Measurements from ENCODE around the gene SCO2.

The SCO2 gene

DNA sequence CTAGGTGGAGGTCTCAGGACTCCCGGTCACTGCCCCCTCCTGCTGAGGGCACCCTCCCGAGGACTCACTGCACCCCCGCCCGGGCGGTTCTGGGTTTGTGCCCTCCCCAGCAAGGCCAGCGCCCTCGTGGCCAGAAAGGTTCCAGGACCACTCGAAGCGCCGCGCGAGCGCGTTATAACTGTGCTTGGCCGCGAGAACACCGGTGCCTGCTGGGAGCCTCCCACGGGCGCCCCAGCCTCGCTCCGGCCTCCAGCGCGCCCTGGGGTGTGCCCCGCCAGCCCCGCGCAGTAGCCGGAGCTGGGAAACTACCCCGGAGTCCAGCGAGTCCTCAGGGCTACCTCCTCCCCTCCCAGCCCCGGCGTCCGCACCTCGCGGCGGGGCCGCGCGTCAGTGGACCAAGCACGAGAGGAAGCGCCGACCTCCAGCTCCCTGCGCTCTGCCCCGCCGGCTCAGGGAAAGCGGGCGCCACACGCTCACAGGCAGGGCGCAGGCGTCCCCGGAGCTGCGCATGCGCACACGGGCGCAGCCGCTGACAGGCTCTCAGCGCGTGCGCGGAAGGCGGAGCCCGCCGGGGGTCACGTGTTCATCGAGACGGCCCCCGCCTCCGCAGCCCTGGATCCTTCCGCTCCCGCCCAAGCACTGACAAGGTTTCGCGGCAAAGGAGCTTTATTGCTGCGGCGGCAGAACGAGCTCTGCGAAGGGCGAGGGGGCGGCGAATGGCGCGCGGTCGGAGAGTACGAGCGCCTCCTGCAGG lies at the start of gene SCO2:
TSS of gene SCO2 (minus strand) at position 495 of the 754 bp plus-strand sequence. CDS start 1,187 bp downstream, outside the sequence.
- DNase-seq = peak; percentile 99

- no peak for DNase-seq
These were observed 49.0 kb upstream of the SCO2 start for GRCh38 chr22:50574383-50574755.

- no peak for DNase-seq
These were observed 48.3 kb upstream of the SCO2 start for GRCh38 chr22:50573491-50574382.

DNA sequence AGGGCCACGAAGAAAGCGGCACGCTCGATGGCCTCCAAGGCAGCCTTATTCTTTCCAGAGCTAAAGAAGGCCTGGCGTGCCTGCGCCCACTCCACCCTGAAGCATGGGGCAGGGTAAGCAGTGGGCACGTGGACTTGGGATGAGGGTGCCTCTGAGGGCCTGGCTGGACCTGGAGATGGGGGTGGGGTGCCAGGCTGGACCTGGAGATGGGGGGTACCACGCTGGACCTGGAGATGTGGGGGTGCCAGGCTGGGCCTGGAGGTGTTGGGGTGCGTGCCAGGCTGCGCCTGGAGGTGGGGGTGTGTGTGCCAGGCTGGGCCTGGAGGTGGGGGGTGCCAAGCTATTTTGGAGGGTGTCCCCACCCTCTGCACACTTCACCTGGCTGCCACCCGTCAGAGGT lies 47.6 kb upstream of the SCO2 start:
- no peak for DNase-seq

GRCh38 chr22:50571264-50572175 lies 46.1 kb upstream of the SCO2 start:
- DNase-seq = no peak

- no peak for DNase-seq
These were observed 45.5 kb upstream of the SCO2 start for GRCh38 chr22:50570861-50571260.

- no peak for DNase-seq
These were observed 44.6 kb upstream of the SCO2 start for GRCh38 chr22:50569896-50570535.

GRCh38 chr22:50569041-50569459 lies 43.7 kb upstream of the SCO2 start:
- DNase-seq = no peak

- no peak for DNase-seq
These were observed 43.2 kb upstream of the SCO2 start for GRCh38 chr22:50568626-50569025.

DNA sequence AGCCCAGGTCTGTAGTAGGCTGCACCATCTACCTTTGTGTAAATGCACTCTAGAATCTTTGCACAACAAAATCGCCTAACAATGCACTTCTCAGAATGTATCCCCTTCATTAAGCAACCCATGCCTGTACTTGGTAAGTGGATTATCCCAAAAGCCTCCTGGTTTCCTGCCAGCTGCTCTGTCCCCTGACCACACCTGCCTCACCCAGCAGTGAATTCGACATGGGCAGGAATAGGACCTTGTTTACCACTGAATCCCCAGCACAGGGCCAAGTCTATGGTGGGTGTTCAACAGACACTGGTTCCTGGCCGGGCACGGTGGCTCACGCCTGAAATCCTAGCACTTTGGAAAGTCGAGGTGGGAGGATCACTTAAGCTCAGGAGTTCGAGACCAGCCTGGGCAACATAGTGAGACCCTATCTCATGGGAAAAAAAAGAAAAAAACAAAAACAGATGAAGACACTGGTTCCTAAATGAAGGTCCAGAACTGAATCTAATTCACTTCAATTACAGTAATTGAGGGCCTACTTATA lies 42.4 kb upstream of the SCO2 start:
- no peak for DNase-seq

- no peak for DNase-seq
These were observed 38.9 kb upstream of the SCO2 start for GRCh38 chr22:50564289-50564688.

DNA sequence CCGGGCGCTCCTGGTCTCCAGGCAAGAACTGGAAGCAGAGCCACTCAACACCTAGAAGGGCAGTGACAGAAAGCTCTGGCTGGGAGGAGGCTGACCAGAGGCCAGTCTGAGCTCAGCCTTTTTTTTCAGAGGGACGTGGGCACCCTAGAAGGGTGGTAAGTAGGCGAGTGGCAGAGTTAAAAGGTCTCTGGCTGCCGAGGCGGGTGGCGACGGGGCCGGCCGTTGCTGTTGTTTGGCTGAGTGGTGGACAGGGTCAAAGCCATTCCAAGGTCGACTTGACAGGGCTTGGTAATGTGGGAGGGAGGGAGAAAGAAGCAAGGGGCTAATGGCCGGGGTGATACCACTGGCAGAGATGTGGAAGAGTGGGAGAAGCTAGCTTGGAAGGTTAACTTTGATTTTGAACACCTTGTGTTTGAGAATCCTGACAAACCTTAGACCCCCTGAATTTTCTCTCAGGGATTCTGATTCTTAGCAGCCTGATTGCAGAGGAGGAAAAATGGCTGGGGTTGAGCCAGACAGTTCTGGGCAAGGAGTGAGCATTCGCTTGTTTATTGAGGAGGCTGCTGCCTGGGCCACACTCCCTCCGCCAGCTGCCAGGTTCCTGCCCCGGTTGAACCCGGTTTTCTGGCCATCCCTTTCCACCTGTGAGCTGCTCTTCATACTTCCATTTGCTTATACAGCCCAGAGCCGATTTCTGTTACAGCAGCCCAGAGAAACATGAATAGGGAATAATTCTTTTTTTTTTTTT lies 38.2 kb upstream of the SCO2 start:
- DNase-seq = no peak

- DNase-seq = peak; percentile 99
These were observed 37.4 kb upstream of the SCO2 start, which contains the start of gene SYCE3 for GRCh38 chr22:50562523-50563412. TSS of gene SYCE3 (minus strand) at chr22:50562919. CDS start at chr22:50556405, 6,514 bp downstream.

GRCh38 chr22:50561401-50562358 lies 36.3 kb upstream of the SCO2 start:
- no peak for DNase-seq

- DNase-seq = no peak
These were observed 34.6 kb upstream of the SCO2 start for GRCh38 chr22:50560034-50560433.

GRCh38 chr22:50556703-50557102 lies 31.3 kb upstream of the SCO2 start:
- no peak for DNase-seq

- no peak for DNase-seq
These were observed 27.9 kb upstream of the SCO2 start for GRCh38 chr22:50553310-50553709.

DNA sequence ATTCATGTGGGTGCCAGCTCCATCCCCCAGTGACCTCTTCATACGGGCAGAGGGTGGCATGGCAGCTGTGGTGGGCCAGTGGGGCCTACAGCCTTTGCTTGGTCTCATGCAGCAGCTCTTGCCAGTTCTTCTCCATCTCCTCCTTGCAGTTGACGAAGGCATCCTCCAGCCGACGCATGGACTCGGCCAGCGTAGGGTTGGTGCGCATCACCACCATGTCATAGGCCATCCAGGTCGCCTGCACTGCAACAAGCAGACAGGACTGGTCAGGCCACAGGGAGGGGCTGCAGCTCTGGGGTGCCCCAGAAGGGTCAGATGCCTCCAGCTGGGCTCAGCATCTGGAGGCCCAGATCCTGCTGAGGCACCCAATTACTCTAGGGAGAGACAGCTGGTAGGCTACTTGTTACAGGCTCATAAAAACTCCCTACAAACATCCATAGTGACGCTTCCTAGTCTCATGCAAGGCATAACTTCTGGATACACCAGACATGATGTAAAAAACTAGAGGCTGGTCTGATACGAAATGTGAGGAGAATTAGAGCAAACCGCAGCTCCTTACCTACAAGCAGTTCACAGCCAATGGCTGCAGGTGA lies 25.9 kb upstream of the SCO2 start:
- DNase-seq = no peak

DNA sequence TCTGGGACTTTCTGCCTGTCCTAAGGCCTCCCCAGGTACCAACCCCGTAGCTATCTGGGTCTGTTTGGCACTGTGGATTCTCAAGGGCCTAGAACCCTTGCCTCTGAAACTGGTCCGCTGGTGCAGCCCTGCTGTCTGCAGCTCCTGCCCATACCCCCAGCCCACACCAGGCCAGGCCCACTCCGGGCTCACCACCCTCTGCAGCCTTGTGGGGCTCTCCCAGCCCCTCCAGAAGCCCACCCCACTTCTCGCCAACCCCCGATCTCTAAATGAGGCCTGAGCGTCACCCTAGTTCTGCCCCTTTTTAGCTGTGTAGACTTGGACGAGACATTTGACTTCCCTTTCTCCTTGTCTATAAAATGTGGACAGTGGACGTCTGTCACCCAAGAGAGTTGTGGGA lies 25.0 kb upstream of the SCO2 start:
- no peak for DNase-seq

Data from activated CD4-positive, alpha-beta T cell treated with anti-CD3 and anti-CD28 coated beads, Interleukin-2, Interleukin-6, amounts not matched to agents 100 ng/mL and 50 ng/mL, durations not matched to agents 16 hours and 8 hours (primary cell).